Chondrocyte (in vitro differentiated cells): ENCODE data around the gene JMJD8. TPM values are rescaled to one million over a fixed set of nuclear protein-coding genes. Genes with fewer than 3 reads are reported as not detected.

ENCODE experiments used
- DNase-seq: peaks from one replicate; pipeline ENCODE4 v3.0.0; 2021; ENCODE audit warnings: mixed read lengths, low spot score
- H3K27ac Mint-ChIP-seq: one replicate; pipeline ENCODE4 v1.8.0; 2021; ENCODE audit warnings: mild to moderate bottlenecking, moderate library complexity, mixed read lengths; ENCODE audit not compliant: unreplicated experiment
- H3K27me3 Mint-ChIP-seq: 2 replicates; pipeline ENCODE4 v1.8.0; 2021; ENCODE audit warnings: low read depth, mixed read lengths
- H3K36me3 Mint-ChIP-seq: 2 replicates; pipeline ENCODE4 v1.8.0; 2021; ENCODE audit warnings: low read depth, mixed read lengths
- H3K4me1 Mint-ChIP-seq: 2 replicates; pipeline ENCODE4 v1.8.0; 2021; ENCODE audit warnings: low read depth, mild to moderate bottlenecking, mixed read lengths
- H3K4me3 Mint-ChIP-seq: one replicate; pipeline ENCODE4 v1.8.0; 2021; ENCODE audit warnings: mild to moderate bottlenecking, moderate library complexity, mixed read lengths; ENCODE audit not compliant: unreplicated experiment
- H3K9me3 Mint-ChIP-seq: 2 replicates; pipeline ENCODE4 v1.8.0; 2021; ENCODE audit warnings: low read depth, mixed read lengths
- CTCF ChIP-seq: fragments of 200-600 bp; sonication (generic); IDR thresholded peaks from 2 replicates; pipeline ENCODE4 v1.5.0; 2021; ENCODE audit warnings: antibody characterized with exemption, mild to moderate bottlenecking, moderate library complexity
- total RNA-seq: library from RNA; stranded (reverse); gene quantifications from 3 replicates; pipeline ENCODE4 v1.2.1, GENCODE V29; 2021

Gene JMJD8
- total RNA-seq, 1 donor from 2014 or later: 39.2 TPM

DNA sequence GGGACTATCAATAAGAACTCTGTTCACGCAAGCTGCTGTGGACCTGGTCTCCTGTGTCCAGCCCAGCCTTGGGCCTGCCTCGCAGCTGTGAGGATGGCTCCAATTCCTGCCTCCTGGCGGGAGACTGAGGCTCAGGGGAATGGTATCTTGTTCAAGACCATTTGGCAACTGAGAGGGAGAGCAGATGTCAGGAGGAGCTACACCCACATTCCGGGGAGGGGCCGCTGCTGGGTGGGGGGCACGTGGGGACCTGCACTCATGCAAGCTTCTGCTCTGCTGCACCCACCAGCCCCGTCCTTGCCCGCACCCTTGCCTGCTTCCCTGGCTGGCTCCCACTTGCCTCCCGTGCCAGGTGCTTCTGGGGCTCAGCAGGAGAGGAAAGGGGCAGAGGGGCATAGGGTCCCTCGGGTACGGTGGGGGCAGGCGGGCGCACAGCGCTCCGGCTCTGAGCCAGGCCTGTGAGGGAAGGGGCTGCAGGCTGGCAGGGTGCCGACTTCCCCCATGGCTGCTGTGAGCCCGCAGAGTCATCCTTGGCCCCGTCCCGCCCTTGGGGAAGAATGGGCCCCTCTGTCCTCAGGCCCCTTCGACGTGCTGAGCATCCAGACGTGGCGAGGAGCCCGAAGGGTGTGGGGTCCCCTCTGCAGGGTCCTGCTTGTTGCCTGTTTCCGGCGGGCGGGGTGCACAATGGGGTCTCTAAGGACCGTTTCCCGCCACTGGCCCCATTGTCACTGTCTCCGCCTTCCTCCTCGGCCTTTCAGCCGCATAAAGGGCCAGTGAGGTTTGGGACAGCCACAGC is 33.5 kb upstream of the JMJD8 start:
- Mint-ChIP-seq H3K36me3 (no peaks in the 10 kb centered on the region), H3K4me1 (peaks cover 26% of the 10 kb centered on the region)

GRCh38 chr16:716768-717325 is 32.7 kb upstream of the JMJD8 start:
- Mint-ChIP-seq H3K27me3 (no peaks in the 10 kb centered on the region), H3K9me3 (no peaks in the 10 kb centered on the region)

More for the DNA sequence above, 33.5 kb upstream of the JMJD8 start:
- Mint-ChIP-seq H3K4me3 (no peak overlapping the region), H3K27me3 (no peaks in the 10 kb centered on the region), H3K27ac (no peak overlapping the region), H3K9me3 (no peaks in the 10 kb centered on the region)
- no peak for DNase-seq
- TF ChIP-seq CTCF: no peak

DNA sequence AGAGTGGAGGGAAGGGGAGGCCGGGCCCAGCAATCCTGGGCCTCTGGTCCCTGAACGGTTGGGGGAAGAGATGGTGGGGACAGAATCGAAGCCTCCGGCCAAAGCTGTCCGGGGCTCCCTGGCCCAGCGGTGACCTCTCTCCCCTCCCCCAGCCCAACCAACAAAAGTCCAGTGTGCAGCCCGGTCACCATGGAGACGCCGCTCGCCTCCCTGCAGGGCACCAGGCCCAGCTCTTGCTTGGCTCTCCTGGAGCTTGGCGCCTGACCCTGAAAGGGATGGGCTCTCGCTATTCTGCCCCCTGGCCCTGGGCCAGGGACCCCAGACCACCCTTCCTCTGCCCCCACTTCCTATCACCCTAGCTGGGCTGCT is 32.0 kb upstream of the JMJD8 start:
- no peaks in the 10 kb centered on the region for H3K27me3 Mint-ChIP-seq
- peaks cover 28% of the 10 kb centered on the region for H3K4me1 Mint-ChIP-seq
- no peak for TF ChIP-seq CTCF
- H3K36me3 Mint-ChIP-seq: no peaks in the 10 kb centered on the region
- DNase-seq: no peak
- H3K9me3 Mint-ChIP-seq: no peaks in the 10 kb centered on the region
- peak overlapping the region; percentile 70 for H3K4me3 Mint-ChIP-seq
- peak overlapping the region; percentile 17 for H3K27ac Mint-ChIP-seq

More at GRCh38 chr16:716768-717325, 32.7 kb upstream of the JMJD8 start:
- H3K4me3 Mint-ChIP-seq: no peak overlapping the region
- DNase-seq: no peak
- no peak overlapping the region for H3K27ac Mint-ChIP-seq
- TF ChIP-seq CTCF: no peak
- no peaks in the 10 kb centered on the region for H3K36me3 Mint-ChIP-seq
- peaks cover 28% of the 10 kb centered on the region for H3K4me1 Mint-ChIP-seq

- H3K27ac Mint-ChIP-seq: peak overlapping the region; percentile 17
- H3K27me3 Mint-ChIP-seq: no peaks in the 10 kb centered on the region
- no peaks in the 10 kb centered on the region for H3K36me3 Mint-ChIP-seq
- no peaks in the 10 kb centered on the region for H3K9me3 Mint-ChIP-seq
- TF ChIP-seq CTCF: peak; percentile 66
- no peak for DNase-seq
- peaks cover 28% of the 10 kb centered on the region for H3K4me1 Mint-ChIP-seq
- H3K4me3 Mint-ChIP-seq: peak overlapping the region; percentile 70
Observed at GRCh38 chr16:715477-716199, 31.5 kb upstream of the JMJD8 start.
